Neuronal stem cell (in vitro differentiated cells): Measurements from ENCODE around the gene RIMOC1.

ENCODE experiments used
- DNase-seq: peaks from one replicate; pipeline ENCODE4 v3.0.0-alpha.2; 2013; ENCODE audit warnings: low spot score
- H2AFZ ChIP-seq: one replicate; pipeline ENCODE4 v1.6.1; 2013; ENCODE audit warnings: mild to moderate bottlenecking, low read length, inconsistent platforms
- H2AK5ac ChIP-seq: 2 replicates; pipeline ENCODE4 v1.6.1; 2013; ENCODE audit warnings: low read depth, mild to moderate bottlenecking, inconsistent platforms, low read length, moderate library complexity, mixed read lengths
- H2BK120ac ChIP-seq: 2 replicates; pipeline ENCODE4 v1.6.1; 2013; ENCODE audit warnings: low read depth, mild to moderate bottlenecking, inconsistent platforms, low read length, moderate library complexity, mixed read lengths
- H2BK12ac ChIP-seq: one replicate; pipeline ENCODE4 v1.6.1; 2013; ENCODE audit warnings: low read length, inconsistent platforms
- H2BK15ac ChIP-seq: 2 replicates; pipeline ENCODE4 v1.6.1; 2013; ENCODE audit warnings: mild to moderate bottlenecking, low read length, inconsistent platforms, mixed read lengths
- H2BK5ac ChIP-seq: one replicate; pipeline ENCODE4 v1.6.1; 2013; ENCODE audit warnings: inconsistent platforms, mild to moderate bottlenecking, low read length, moderate library complexity
- H3K14ac ChIP-seq: one replicate; pipeline ENCODE4 v1.6.1; 2013; ENCODE audit warnings: low read length, inconsistent platforms
- H3K18ac ChIP-seq: 2 replicates; pipeline ENCODE4 v1.6.1; 2013; ENCODE audit warnings: low read length, inconsistent platforms
- H3K23ac ChIP-seq: 2 replicates; pipeline ENCODE4 v1.6.1; 2013; ENCODE audit warnings: low read depth, mild to moderate bottlenecking, mixed read lengths, low read length, inconsistent platforms; ENCODE audit not compliant: poor library complexity
- H3K27ac ChIP-seq: replicated peaks from 3 replicates; pipeline ENCODE4 v1.5.1; 2013; ENCODE audit warnings: low read length, inconsistent platforms
- H3K27me3 ChIP-seq, 3 experiments: 2 replicates each; pipeline ENCODE4 v1.6.1; 2013; ENCODE audit warnings: low read length in 3 of 3, mild to moderate bottlenecking in 2 of 3, inconsistent platforms in 1 of 3, low read depth in 1 of 3, mixed read lengths in 1 of 3, moderate library complexity in 1 of 3; ENCODE audit not compliant: control insufficient read depth in 3 of 3, insufficient read depth in 3 of 3
- H3K36me3 ChIP-seq, 2 donors: replicated peaks in 1 of 2; 2 replicates each; pipeline ENCODE4 v1.6.1; 2013; ENCODE audit warnings: low read length in 2 of 2; ENCODE audit not compliant: control insufficient read depth in 2 of 2, insufficient read depth in 2 of 2
- H3K4ac ChIP-seq: 2 replicates; pipeline ENCODE4 v1.6.1; 2013; ENCODE audit warnings: inconsistent platforms, mild to moderate bottlenecking, low read length, moderate library complexity
- H3K4me1 ChIP-seq, 2 donors: 1 replicate in 1 of 2; 2 replicates in 1 of 2; pipeline ENCODE4 v1.6.1; 2013; ENCODE audit warnings: low read length in 2 of 2, low read depth in 1 of 2; ENCODE audit not compliant: control insufficient read depth in 2 of 2, insufficient read depth in 1 of 2
- H3K4me2 ChIP-seq: one replicate; pipeline ENCODE4 v1.6.1; 2013; ENCODE audit warnings: mild to moderate bottlenecking, low read length, inconsistent platforms; ENCODE audit not compliant: insufficient read depth, poor library complexity, severe bottlenecking
- H3K4me3 ChIP-seq, 2 donors: 2 replicates each; pipeline ENCODE4 v1.5.1; 2013; ENCODE audit warnings: low read length in 2 of 2, mild to moderate bottlenecking in 2 of 2, inconsistent platforms in 1 of 2, moderate library complexity in 1 of 2
- H3K79me1 ChIP-seq: one replicate; pipeline ENCODE4 v1.6.1; 2013; ENCODE audit warnings: low read depth, mild to moderate bottlenecking, inconsistent platforms, low read length, moderate library complexity
- H3K9ac ChIP-seq: one replicate; pipeline ENCODE4 v1.6.1; 2013; ENCODE audit warnings: mild to moderate bottlenecking, low read depth, low read length, inconsistent platforms; ENCODE audit not compliant: poor library complexity
- H3K9me3 ChIP-seq, 2 donors: replicated peaks in 1 of 2; 2 replicates each; pipeline versions ENCODE3 to v1.6.1; 2013; ENCODE audit warnings: low read length in 2 of 2, mild to moderate bottlenecking in 2 of 2, inconsistent platforms in 1 of 2, low read depth in 1 of 2, mixed read lengths in 1 of 2, moderate library complexity in 1 of 2; ENCODE audit not compliant: control insufficient read depth in 2 of 2, insufficient read depth in 1 of 2
- H4K8ac ChIP-seq: one replicate; pipeline ENCODE4 v1.6.1; 2013; ENCODE audit warnings: low read depth, mild to moderate bottlenecking, inconsistent platforms, low read length, moderate library complexity
- H4K91ac ChIP-seq: one replicate; pipeline ENCODE4 v1.6.1; 2013; ENCODE audit warnings: low read length, low read depth, mild to moderate bottlenecking, inconsistent platforms; ENCODE audit not compliant: poor library complexity
- WGBS, 2 donors: extraction: QIAGEN DNeasy Blood & Tissue Kit; methylation state at CpG; one replicate each; pipeline ENCODE4 v1.1.7; 2013; ENCODE audit warnings: missing lambda C conversion rate in 2 of 2, mixed read lengths in 1 of 2; ENCODE audit not compliant: insufficient read length in 2 of 2, insufficient replicate concordance in 1 of 2; ENCODE audit errors: extremely low coverage in 2 of 2; 5-methylcytosine and 5-hydroxymethylcytosine counted together

RIMOC1 gene

DNA sequence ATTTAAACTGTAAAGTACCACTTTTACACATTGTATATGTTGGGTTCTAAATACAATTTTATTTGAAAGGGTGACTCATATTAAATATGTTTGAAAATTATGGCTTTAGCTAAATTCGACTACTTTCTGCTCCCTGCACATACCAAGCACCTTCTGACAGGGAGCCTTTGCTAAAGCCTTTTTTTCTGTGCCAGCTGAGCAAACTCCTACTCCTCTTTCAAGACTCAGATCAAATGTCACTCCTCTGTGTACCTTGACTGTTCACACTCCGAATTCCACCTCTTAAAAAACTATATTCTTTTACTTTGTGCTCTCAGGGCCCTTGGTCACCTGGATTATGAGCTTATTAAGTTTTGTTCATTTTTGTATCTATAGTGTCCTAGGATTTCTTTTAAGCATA lies 27.5 kb upstream of the RIMOC1 start:
- H3K4me3 ChIP-seq: no peak overlapping the region

DNA sequence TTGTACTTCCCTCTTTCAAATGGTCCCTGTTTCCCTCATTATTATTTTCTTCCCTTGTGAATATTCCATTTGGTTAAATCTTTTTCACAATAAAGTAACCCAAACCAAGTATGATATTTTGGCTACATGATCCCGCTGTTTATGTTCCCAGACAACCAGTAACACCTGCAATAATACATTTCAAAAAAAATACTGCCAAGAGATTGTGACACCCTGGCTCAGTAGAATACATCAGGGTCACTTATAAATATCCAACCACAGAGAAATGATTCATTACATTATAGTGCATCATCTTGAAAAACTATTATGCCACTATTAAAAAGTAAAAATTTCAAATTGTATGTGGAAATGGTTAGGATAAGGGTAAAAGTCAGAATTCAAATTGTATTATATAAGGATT lies 26.7 kb upstream of the RIMOC1 start:
- H2AFZ ChIP-seq: no peak overlapping the region
- no peak overlapping the region for H2BK12ac ChIP-seq
- no peak overlapping the region for H2BK5ac ChIP-seq
- no peak overlapping the region for H4K8ac ChIP-seq
- H4K91ac ChIP-seq: no peak overlapping the region
- no peak overlapping the region for H3K18ac ChIP-seq
- no peak overlapping the region for H3K23ac ChIP-seq
- no peak overlapping the region for H3K27ac ChIP-seq
- no peaks in the 10 kb centered on the region for H3K79me1 ChIP-seq
- H3K4me1 ChIP-seq: no peaks in the 10 kb centered on the region
- peaks cover 0 to 2% (median 0%) of the 10 kb centered on the region in 3 experiments for H3K27me3 ChIP-seq
- H3K9ac ChIP-seq: no peak overlapping the region
- no peak overlapping the region for H2BK120ac ChIP-seq
- H3K4me2 ChIP-seq: no peak overlapping the region
- WGBS, 2 donors: no CpG with 5 or more reads among the region's 1 CpG
- H3K4ac ChIP-seq: no peak overlapping the region
- no peak overlapping the region for H3K14ac ChIP-seq
- H3K9me3 ChIP-seq: no peaks in the 10 kb centered on the region
- no peak overlapping the region for H2BK15ac ChIP-seq
- no peak overlapping the region for H2AK5ac ChIP-seq
- H3K36me3 ChIP-seq: no peaks in the 10 kb centered on the region
- DNase-seq: no peak
- no peak overlapping the region for H3K4me3 ChIP-seq

More for the DNA sequence above, 27.5 kb upstream of the RIMOC1 start:
- H4K8ac ChIP-seq: no peak overlapping the region
- H3K27ac ChIP-seq: no peak overlapping the region
- no peak overlapping the region for H2BK5ac ChIP-seq
- H3K4me1 ChIP-seq: no peaks in the 10 kb centered on the region
- no peak overlapping the region for H2AFZ ChIP-seq
- H2BK15ac ChIP-seq: no peak overlapping the region
- no peaks in the 10 kb centered on the region for H3K79me1 ChIP-seq
- no CpG with 5 or more reads among the region's 2 CpGs for WGBS, 2 donors
- no peak overlapping the region for H3K14ac ChIP-seq
- H2BK120ac ChIP-seq: no peak overlapping the region
- no peak overlapping the region for H4K91ac ChIP-seq
- no peak overlapping the region for H3K23ac ChIP-seq
- no peaks in the 10 kb centered on the region for H3K36me3 ChIP-seq
- no peak overlapping the region for H3K9ac ChIP-seq
- peaks cover 0 to 2% (median 0%) of the 10 kb centered on the region in 3 experiments for H3K27me3 ChIP-seq
- H3K9me3 ChIP-seq: no peaks in the 10 kb centered on the region
- DNase-seq: no peak
- no peak overlapping the region for H2BK12ac ChIP-seq
- H3K4me2 ChIP-seq: no peak overlapping the region
- no peak overlapping the region for H2AK5ac ChIP-seq
- H3K18ac ChIP-seq: no peak overlapping the region
- no peak overlapping the region for H3K4ac ChIP-seq

DNA sequence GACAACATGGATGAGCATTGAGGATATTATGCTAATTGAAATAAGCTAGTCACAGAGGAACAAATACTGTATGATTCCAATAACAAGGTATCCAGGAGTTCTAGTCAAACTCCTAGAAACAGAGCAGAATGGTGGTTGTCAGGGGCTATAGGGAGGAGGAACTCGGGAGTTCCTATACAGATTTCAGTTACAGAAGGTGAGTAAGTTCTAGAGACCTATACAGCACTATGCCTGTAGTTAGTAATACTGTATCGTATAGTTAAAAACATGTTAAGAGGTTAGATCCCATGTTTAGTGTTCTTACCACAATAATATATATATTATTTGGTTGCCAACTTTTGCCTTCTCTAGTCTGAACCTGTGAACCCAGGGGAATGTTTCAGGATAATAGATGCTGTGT lies 26.0 kb upstream of the RIMOC1 start:
- Histone ChIP-seq H3K4me2 (no peak overlapping the region), H3K36me3 (no peaks in the 10 kb centered on the region), H3K4me3 (no peak overlapping the region), H3K23ac (no peak overlapping the region), H2BK120ac (no peak overlapping the region), H3K79me1 (no peaks in the 10 kb centered on the region), H3K4me1 (no peaks in the 10 kb centered on the region), H2AK5ac (no peak overlapping the region), H4K8ac (no peak overlapping the region), H3K27me3 (peaks cover 0 to 2% (median 0%) of the 10 kb centered on the region in 3 experiments), H2AFZ (no peak overlapping the region), H3K18ac (no peak overlapping the region), H2BK15ac (no peak overlapping the region), H3K27ac (no peak overlapping the region), H3K14ac (no peak overlapping the region), H3K9ac (no peak overlapping the region), H4K91ac (no peak overlapping the region), H3K9me3 (no peaks in the 10 kb centered on the region), H2BK12ac (no peak overlapping the region), H2BK5ac (no peak overlapping the region), H3K4ac (no peak overlapping the region)
- DNase-seq: no peak
- WGBS, 2 donors: no CpG with 5 or more reads among the region's 2 CpGs

DNA sequence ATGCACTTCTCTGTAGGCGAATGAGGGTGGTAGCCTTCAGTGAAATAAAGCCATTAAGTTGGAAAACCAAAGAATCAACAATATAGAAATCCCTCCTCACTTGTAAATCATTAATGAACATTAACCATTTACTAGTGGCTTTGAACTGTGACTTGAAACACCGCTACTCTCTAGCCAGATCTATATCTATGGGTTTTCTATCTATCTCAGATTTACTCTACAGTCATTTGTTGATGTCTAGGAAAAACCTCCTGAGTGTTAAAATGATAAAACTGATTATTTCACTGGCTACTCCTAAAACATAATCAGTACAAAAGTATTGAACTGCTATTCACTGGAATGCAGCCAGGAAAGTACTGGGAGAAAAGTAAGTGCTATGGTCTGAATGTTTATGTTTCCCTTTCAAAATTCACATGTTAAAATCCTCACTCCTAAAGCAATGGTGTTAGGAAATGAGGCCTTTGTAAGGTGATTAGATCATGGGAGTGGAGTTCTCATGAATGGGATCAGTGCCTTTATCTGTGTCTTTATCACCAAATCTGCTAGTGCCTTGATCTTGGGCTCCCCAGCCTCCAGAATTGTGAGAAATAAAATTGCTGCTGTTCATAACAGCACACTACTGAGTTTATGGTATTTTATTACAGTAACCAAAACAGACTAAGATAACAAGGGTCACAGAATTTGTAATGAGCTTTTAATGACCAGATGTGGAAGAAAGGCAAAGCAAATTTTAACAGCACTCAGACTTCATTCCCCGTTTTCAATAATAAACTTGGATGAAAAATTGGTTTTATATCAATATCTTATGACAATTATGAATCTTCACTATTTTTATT lies 25.3 kb upstream of the RIMOC1 start:
- Histone ChIP-seq H4K8ac (no peak overlapping the region), H2BK5ac (no peak overlapping the region), H3K18ac (no peak overlapping the region), H3K4ac (no peak overlapping the region), H3K4me2 (no peak overlapping the region), H2BK15ac (no peak overlapping the region), H3K4me1 (no peaks in the 10 kb centered on the region), H3K9ac (no peak overlapping the region), H3K14ac (no peak overlapping the region), H4K91ac (no peak overlapping the region), H2AFZ (no peak overlapping the region), H3K27ac (no peak overlapping the region), H3K9me3 (no peaks in the 10 kb centered on the region), H3K36me3 (no peaks in the 10 kb centered on the region), H2BK12ac (no peak overlapping the region), H3K4me3 (no peak overlapping the region), H3K27me3 (peaks cover 0 to 2% (median 0%) of the 10 kb centered on the region in 3 experiments), H2BK120ac (no peak overlapping the region), H2AK5ac (no peak overlapping the region), H3K23ac (no peak overlapping the region), H3K79me1 (no peaks in the 10 kb centered on the region)
- WGBS, 2 donors: no CpG with 5 or more reads among the region's 3 CpGs
- no peak for DNase-seq
